ENCODE measurements around the gene STX1B.

DNA sequence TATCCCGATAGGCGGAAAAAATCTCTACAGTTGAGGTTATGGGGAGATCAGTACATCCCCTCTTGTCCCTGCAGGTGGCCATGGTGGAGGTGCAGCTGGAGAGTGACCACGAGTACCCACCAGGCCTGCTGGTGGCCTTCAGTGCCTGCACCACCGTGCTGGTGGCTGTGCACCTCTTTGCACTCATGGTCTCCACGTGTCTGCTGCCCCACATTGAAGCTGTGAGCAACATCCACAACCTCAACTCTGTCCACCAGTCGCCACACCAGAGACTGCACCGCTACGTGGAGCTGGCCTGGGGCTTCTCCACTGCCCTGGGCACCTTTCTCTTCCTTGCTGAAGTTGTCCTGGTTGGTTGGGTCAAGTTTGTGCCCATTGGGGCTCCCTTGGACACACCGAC, 57.3 kb downstream of the STX1B start:
- TF ChIP-seq, protein P1, sequence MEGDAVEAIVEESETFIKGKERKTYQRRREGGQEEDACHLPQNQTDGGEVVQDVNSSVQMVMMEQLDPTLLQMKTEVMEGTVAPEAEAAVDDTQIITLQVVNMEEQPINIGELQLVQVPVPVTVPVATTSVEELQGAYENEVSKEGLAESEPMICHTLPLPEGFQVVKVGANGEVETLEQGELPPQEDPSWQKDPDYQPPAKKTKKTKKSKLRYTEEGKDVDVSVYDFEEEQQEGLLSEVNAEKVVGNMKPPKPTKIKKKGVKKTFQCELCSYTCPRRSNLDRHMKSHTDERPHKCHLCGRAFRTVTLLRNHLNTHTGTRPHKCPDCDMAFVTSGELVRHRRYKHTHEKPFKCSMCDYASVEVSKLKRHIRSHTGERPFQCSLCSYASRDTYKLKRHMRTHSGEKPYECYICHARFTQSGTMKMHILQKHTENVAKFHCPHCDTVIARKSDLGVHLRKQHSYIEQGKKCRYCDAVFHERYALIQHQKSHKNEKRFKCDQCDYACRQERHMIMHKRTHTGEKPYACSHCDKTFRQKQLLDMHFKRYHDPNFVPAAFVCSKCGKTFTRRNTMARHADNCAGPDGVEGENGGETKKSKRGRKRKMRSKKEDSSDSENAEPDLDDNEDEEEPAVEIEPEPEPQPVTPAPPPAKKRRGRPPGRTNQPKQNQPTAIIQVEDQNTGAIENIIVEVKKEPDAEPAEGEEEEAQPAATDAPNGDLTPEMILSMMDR (IDR thresholded peaks at IDR 0.05 in 4 of 5, conservative IDR thresholded peaks at IDR 0.05 in 1 of 5) = no peak
- no peak for TF ChIP-seq POLR2A (IDR thresholded peaks at IDR 0.05)
